GM13976 (cell line): ENCODE data around the gene VPS37B.

Experiments
- DNase-seq: peaks from one replicate; pipeline ENCODE4 v3.0.0; 2012; ENCODE audit warnings: low spot score
- CTCF ChIP-seq: IDR thresholded peaks from 2 replicates; pipeline ENCODE4 v1.5.1; 2012; ENCODE audit warnings: borderline replicate concordance, mild to moderate bottlenecking; ENCODE audit not compliant: insufficient read depth; ENCODE audit errors: extremely low read depth, missing control alignments, control extremely low read depth
- in situ Hi-C: fragments of 300-500 bp; cut with MboI; formaldehyde crosslinking; loops from one replicate; pipeline ENCODE4 v1.12.0; 2022; ENCODE audit warnings: low sequenced_read_pairs, mixed read lengths, inconsistent platforms; ENCODE audit not compliant: unreplicated experiment

Gene VPS37B

GRCh38 chr12:122849352-122850047, 46.4 kb downstream of the VPS37B start:
- in situ Hi-C loops: loop anchor here (25.0 kb wide), 1 partner anchor 388 kb away; the partner anchor contains the start of genes MPHOSPH9 and MTRFR
- DNase-seq: no peak
- TF ChIP-seq CTCF: no peak

- in situ Hi-C loops: no loop called here
- no peak for DNase-seq
- TF ChIP-seq CTCF: no peak
These were observed 47.2 kb downstream of the VPS37B start for GRCh38 chr12:122848471-122849351.

GRCh38 chr12:122847921-122848421, 48.0 kb downstream of the VPS37B start:
- DNase-seq: no peak
- in situ Hi-C loops: no loop called here
- no peak for TF ChIP-seq CTCF

- no peak for DNase-seq
- in situ Hi-C loops: no loop called here
- no peak for TF ChIP-seq CTCF
These were observed 48.4 kb downstream of the VPS37B start for GRCh38 chr12:122847516-122847836.

- no peak for DNase-seq
These were observed 49.1 kb downstream of the VPS37B start for GRCh38 chr12:122846622-122847515.

More at GRCh38 chr12:122846622-122847515, 49.1 kb downstream of the VPS37B start:
- in situ Hi-C loops: no loop called here
- no peak for TF ChIP-seq CTCF
